Urinary bladder (tissue), 4 donors: ENCODE data around the gene MRPL28. TPM values are rescaled to one million over a fixed set of nuclear protein-coding genes. Genes with fewer than 3 reads are reported as not detected.

ENCODE experiments used
- DNase-seq: peaks from one replicate; pipeline ENCODE4 v3.0.0-alpha.2; 2015; ENCODE audit errors: extremely low spot score
- H3K27ac ChIP-seq: one replicate; pipeline ENCODE4 v1.5.1; 2013; ENCODE audit warnings: low read depth, mild to moderate bottlenecking, moderate library complexity
- H3K36me3 ChIP-seq: one replicate; pipeline ENCODE4 v1.6.1; 2013; ENCODE audit warnings: mild to moderate bottlenecking, moderate library complexity; ENCODE audit not compliant: insufficient read depth
- H3K4me1 ChIP-seq: one replicate; pipeline ENCODE4 v1.6.1; 2013; ENCODE audit warnings: mild to moderate bottlenecking, moderate library complexity; ENCODE audit not compliant: insufficient read depth
- H3K4me3 ChIP-seq: one replicate; pipeline ENCODE4 v1.5.1; 2013; ENCODE audit warnings: low read depth, low read length
- WGBS: extraction: QIAGEN DNeasy Blood & Tissue Kit; methylation state at CpG from one replicate; pipeline ENCODE4 v1.1.7; 2013; 5-methylcytosine and 5-hydroxymethylcytosine counted together
- polyA plus RNA-seq: library from polyadenylated mRNA; stranded (reverse); fragments of 200-250 nt; gene quantifications from one replicate; pipeline ENCODE4 v1.2.3, GENCODE V29; 2013
- total RNA-seq: library from RNA; depleted of rRNA; stranded (reverse); fragments of >200 nt; gene quantifications from one replicate; pipeline ENCODE4 v1.2.3, GENCODE V29; 2014
- donor health status: healthy with polysubstance abuse.
- donor health status: healthy.

The MRPL28 gene
- total and polyA plus RNA-seq, 2 donors = 20.3 to 81.1 TPM

DNA sequence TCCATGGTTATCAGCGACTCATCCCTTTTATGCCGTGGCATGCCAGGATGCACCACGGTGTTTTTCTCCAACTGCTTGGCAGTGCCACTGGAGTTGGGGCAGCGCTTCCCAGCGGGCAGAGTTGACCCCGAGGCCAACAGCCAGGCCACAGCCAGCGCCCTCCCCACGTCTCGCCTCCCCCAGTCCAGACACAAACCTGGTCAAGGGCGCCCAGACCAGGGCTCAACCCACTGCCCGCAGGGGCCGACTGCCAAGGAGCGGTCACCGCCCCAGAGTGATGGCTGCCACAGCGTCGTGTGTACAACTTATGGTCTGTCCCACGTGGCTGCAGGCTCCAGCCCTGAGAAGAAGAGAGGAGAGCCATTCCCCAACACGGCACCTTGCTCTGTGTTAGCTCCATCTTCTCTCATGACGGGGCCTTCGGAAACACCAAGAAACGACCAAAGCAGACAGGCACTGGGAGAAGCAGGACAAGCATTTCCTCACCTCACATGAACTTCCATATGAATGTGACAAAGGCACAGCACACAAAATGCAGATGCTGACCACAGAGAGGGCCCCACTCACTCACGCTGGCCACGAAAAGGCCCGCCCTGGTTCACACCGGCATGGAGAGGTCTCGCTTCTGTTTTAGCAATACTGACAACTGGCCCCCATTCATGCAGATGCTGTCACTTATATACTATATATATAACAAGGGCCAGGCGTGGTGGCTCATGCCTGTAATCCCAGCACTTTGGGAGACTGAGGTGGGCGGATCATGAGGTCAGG is 44.8 kb downstream of the MRPL28 start:
- 90% methylated on average over 28 of the region's 28 CpGs for WGBS
- Histone ChIP-seq H3K4me3 (no peak overlapping the region), H3K4me1 (no peaks in the 10 kb centered on the region), H3K27ac (no peak overlapping the region), H3K36me3 (no peaks in the 10 kb centered on the region)
- no peak for DNase-seq

GRCh38 chr16:324451-325334 is 45.6 kb downstream of the MRPL28 start:
- no peaks in the 10 kb centered on the region for H3K36me3 ChIP-seq
- DNase-seq = no peak
- no peaks in the 10 kb centered on the region for H3K4me1 ChIP-seq
- H3K4me3 ChIP-seq = no peak overlapping the region
- 64% methylated on average over 55 of the region's 55 CpGs for WGBS
- H3K27ac ChIP-seq = no peak overlapping the region

DNA sequence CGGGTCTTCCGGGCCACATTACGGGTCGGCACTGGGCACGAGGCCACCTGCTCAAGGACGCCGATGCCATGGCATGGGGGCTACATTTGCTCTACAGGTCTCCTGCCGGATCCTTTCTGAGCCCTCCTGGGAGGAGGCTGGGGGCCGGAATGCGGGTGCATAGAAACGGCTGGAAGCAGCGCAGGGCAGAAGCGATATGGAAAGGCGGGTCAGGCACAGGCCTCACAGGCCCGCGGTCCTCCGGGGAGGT is 46.2 kb downstream of the MRPL28 start:
- 90% methylated on average over 17 of the region's 17 CpGs for WGBS
- Histone ChIP-seq H3K36me3 (no peaks in the 10 kb centered on the region), H3K27ac (no peak overlapping the region), H3K4me1 (no peaks in the 10 kb centered on the region), H3K4me3 (no peak overlapping the region)
- no peak for DNase-seq

GRCh38 chr16:322476-323143 is 47.7 kb downstream of the MRPL28 start:
- H3K27ac ChIP-seq = no peak overlapping the region
- DNase-seq = no peak
- H3K4me1 ChIP-seq = no peaks in the 10 kb centered on the region
- WGBS = 91% methylated on average over 13 of the region's 13 CpGs
- no peak overlapping the region for H3K4me3 ChIP-seq
- no peaks in the 10 kb centered on the region for H3K36me3 ChIP-seq

DNA sequence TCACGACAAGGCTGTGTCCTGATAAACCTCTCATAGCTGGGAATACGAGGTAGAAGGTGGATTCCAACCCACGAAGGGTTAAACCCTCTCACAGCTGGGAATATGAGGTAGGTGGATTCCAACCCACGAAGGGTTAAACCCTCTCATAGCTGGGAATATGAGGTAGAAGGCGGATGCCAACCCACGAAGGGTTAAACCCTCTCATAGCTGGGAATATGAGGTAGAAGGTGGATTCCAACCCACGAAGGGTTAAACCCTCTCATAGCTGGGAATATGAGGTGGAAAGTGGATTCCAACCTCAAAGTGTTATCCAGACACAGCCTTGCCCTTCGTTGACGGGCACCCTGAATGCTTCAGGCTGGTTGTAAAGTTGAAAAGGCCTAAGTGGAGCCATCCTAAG is 48.8 kb downstream of the MRPL28 start:
- no peaks in the 10 kb centered on the region for H3K36me3 ChIP-seq
- H3K4me3 ChIP-seq = no peak overlapping the region
- WGBS = 65% methylated on average over 9 of the region's 9 CpGs
- no peak overlapping the region for H3K27ac ChIP-seq
- no peak for DNase-seq
- no peaks in the 10 kb centered on the region for H3K4me1 ChIP-seq

DNA sequence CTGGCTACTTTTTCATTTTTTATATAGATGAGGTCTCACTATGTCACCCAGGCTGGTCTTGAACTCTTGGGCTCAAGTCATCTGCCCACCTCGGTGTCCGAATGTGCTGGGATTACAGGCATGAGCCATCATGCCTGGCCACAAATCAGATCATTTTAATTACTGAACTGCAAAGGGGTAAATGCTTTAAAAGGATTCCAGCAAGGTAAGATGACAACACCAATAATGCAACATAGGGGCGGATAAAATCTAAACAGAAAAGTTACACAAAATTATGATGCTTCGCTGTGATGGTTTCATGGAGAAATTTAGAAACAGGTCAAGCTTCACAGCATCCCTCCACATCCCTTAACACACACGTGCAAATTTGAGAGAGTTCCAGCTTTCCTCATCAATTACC is 50.1 kb downstream of the MRPL28 start:
- WGBS = 94% methylated on average over 5 of the region's 5 CpGs
- no peak overlapping the region for H3K4me3 ChIP-seq
- DNase-seq = no peak
- no peaks in the 10 kb centered on the region for H3K36me3 ChIP-seq
- no peak overlapping the region for H3K27ac ChIP-seq
- H3K4me1 ChIP-seq = no peaks in the 10 kb centered on the region

DNA sequence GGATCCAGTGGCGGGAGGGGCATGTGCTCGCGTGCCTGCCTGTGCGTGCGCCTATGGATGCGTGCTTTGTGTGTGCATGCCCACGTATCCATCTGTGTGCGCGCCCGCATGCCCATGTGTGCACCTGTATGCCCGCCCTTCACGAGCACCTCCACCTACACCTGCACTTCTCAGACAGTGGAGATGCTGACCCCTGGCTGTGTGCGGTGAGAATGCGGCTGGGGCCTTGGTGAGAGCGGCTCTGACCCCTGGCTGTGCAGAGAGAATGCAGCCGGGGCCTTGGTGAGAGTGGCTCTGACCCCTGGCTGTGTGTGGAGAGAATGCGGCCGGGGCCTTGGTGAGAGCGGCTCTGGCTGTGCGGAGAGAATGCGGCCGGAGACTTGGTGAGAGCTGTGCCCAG is 51.7 kb downstream of the MRPL28 start:
- Histone ChIP-seq H3K27ac (no peak overlapping the region), H3K4me1 (no peaks in the 10 kb centered on the region), H3K36me3 (no peaks in the 10 kb centered on the region), H3K4me3 (no peak overlapping the region)
- WGBS = 87% methylated on average over 22 of the region's 22 CpGs
- no peak for DNase-seq

- no peak for DNase-seq
- Histone ChIP-seq H3K36me3 (no peaks in the 10 kb centered on the region), H3K4me1 (no peaks in the 10 kb centered on the region), H3K4me3 (no peak overlapping the region), H3K27ac (no peak overlapping the region)
- 92% methylated on average over 5 of the region's 5 CpGs for WGBS
Measured at GRCh38 chr16:317583-317982, 52.8 kb downstream of the MRPL28 start.

Other genes starting within 250 kb of the MRPL28 start
- 9.7 TPM for gene NPRL3, start 231.9 kb downstream of the MRPL28 start, total RNA-seq
- gene NPRL3, start 231.9 kb downstream of the MRPL28 start, polyA plus RNA-seq = 25.5 TPM
- gene HBZ, start 217.9 kb downstream of the MRPL28 start, total RNA-seq = 0.85 TPM
- 0.47 TPM for gene HBZ, start 217.9 kb downstream of the MRPL28 start, polyA plus RNA-seq
- 14.8 TPM for gene HBM, start 204.6 kb downstream of the MRPL28 start, total RNA-seq
- gene HBM, start 204.6 kb downstream of the MRPL28 start, polyA plus RNA-seq = not detected
- gene HBA2, start 197.7 kb downstream of the MRPL28 start, total RNA-seq = 648 TPM
- gene HBA2, start 197.7 kb downstream of the MRPL28 start, polyA plus RNA-seq = 22.6 TPM
- gene HBA1, start 193.9 kb downstream of the MRPL28 start, total RNA-seq = 472 TPM
- gene HBA1, start 193.9 kb downstream of the MRPL28 start, polyA plus RNA-seq = 9.7 TPM
- not detected for gene HBQ1, start 190.1 kb downstream of the MRPL28 start, total RNA-seq
- gene HBQ1, start 190.1 kb downstream of the MRPL28 start, polyA plus RNA-seq = not detected
- gene LUC7L, start 141.1 kb downstream of the MRPL28 start, total RNA-seq = 112 TPM
- gene LUC7L, start 141.1 kb downstream of the MRPL28 start, polyA plus RNA-seq = 47.0 TPM
- gene FAM234A, start 135.7 kb downstream of the MRPL28 start, total RNA-seq = 38.8 TPM
- 115 TPM for gene FAM234A, start 135.7 kb downstream of the MRPL28 start, polyA plus RNA-seq
- gene RGS11, start 94.6 kb downstream of the MRPL28 start, total RNA-seq = 2.4 TPM
- gene RGS11, start 94.6 kb downstream of the MRPL28 start, polyA plus RNA-seq = 6.9 TPM
- gene ARHGDIG, start 89.9 kb downstream of the MRPL28 start, total RNA-seq = 2.3 TPM
- 0.95 TPM for gene ARHGDIG, start 89.9 kb downstream of the MRPL28 start, polyA plus RNA-seq
- 1.1 TPM for gene PDIA2, start 87.4 kb downstream of the MRPL28 start, total RNA-seq
- gene PDIA2, start 87.4 kb downstream of the MRPL28 start, polyA plus RNA-seq = 0.19 TPM
- gene AXIN1, start 17.8 kb downstream of the MRPL28 start, total RNA-seq = 9.9 TPM
- 25.0 TPM for gene AXIN1, start 17.8 kb downstream of the MRPL28 start, polyA plus RNA-seq
- gene PGAP6, start 11.4 kb upstream of the MRPL28 start, total RNA-seq = 15.9 TPM
- gene PGAP6, start 11.4 kb upstream of the MRPL28 start, polyA plus RNA-seq = 53.8 TPM
- 29.0 TPM for gene NME4, start 26.7 kb upstream of the MRPL28 start, total RNA-seq
- 246 TPM for gene NME4, start 26.7 kb upstream of the MRPL28 start, polyA plus RNA-seq
- 5.3 TPM for gene DECR2, start 31.3 kb upstream of the MRPL28 start, total RNA-seq
- gene DECR2, start 31.3 kb upstream of the MRPL28 start, polyA plus RNA-seq = 20.6 TPM
- gene RAB11FIP3, start 55.1 kb upstream of the MRPL28 start, total RNA-seq = 16.8 TPM
- gene RAB11FIP3, start 55.1 kb upstream of the MRPL28 start, polyA plus RNA-seq = 57.0 TPM
- 12.7 TPM for gene CAPN15, start 157.2 kb upstream of the MRPL28 start, total RNA-seq
- gene CAPN15, start 157.2 kb upstream of the MRPL28 start, polyA plus RNA-seq = 30.3 TPM
- not detected for gene PRR35, start 189.9 kb upstream of the MRPL28 start, total RNA-seq
- gene PRR35, start 189.9 kb upstream of the MRPL28 start, polyA plus RNA-seq = not detected
- gene NHLRC4, start 196.5 kb upstream of the MRPL28 start, total RNA-seq = 1.0 TPM
- gene NHLRC4, start 196.5 kb upstream of the MRPL28 start, polyA plus RNA-seq = 1.8 TPM
- gene PIGQ, start 199.4 kb upstream of the MRPL28 start, total RNA-seq = 11.8 TPM
- 39.0 TPM for gene PIGQ, start 199.4 kb upstream of the MRPL28 start, polyA plus RNA-seq
- 6.9 TPM for gene RAB40C, start 219.5 kb upstream of the MRPL28 start, total RNA-seq
- gene RAB40C, start 219.5 kb upstream of the MRPL28 start, polyA plus RNA-seq = 30.9 TPM